RWPE2 (cell line): ENCODE results near the gene RPL28.

ENCODE experiments used
- ATAC-seq: fragments of 200-7000 bp; cut with Tn5 transposase; 3 replicates; pipeline ENCODE4 v1.9.1; 2021; ENCODE audit warnings: low read depth
- DNase-seq: peaks from one replicate; pipeline ENCODE4 v3.0.0-alpha.2; 2020; ENCODE audit warnings: low spot score
- H3K27ac ChIP-seq: fragments of 450-650 bp; 2 replicates; pipeline ENCODE4 v1.5.1; 2017; ENCODE audit warnings: mild to moderate bottlenecking; ENCODE audit not compliant: poor library complexity, severe bottlenecking
- H3K27me3 ChIP-seq: fragments of 250-450 bp; sonication (Bioruptor Pico); 2 replicates; pipeline ENCODE4 v1.5.1; 2021; ENCODE audit warnings: mild to moderate bottlenecking, moderate library complexity; ENCODE audit not compliant: insufficient read depth, poor library complexity, severe bottlenecking
- H3K36me3 ChIP-seq: fragments of 250-450 bp; sonication (Bioruptor Pico); 2 replicates; pipeline ENCODE4 v1.5.1; 2020; ENCODE audit warnings: low read depth, mild to moderate bottlenecking, moderate library complexity
- H3K4me1 ChIP-seq: fragments of 250-450 bp; sonication (Bioruptor Pico); 2 replicates; pipeline ENCODE4 v1.5.1; 2021; ENCODE audit warnings: mild to moderate bottlenecking, moderate library complexity; ENCODE audit not compliant: insufficient read depth, poor library complexity, severe bottlenecking
- H3K4me3 ChIP-seq: fragments of 250-450 bp; sonication (Bioruptor Pico); 2 replicates; pipeline ENCODE4 v1.5.1; 2021; ENCODE audit warnings: mild to moderate bottlenecking, moderate library complexity; ENCODE audit not compliant: severe bottlenecking
- H3K9me3 ChIP-seq: fragments of 250-450 bp; sonication (Bioruptor Pico); 2 replicates; pipeline ENCODE4 v1.5.1; 2021; ENCODE audit warnings: mild to moderate bottlenecking, moderate library complexity; ENCODE audit not compliant: severe bottlenecking
- TF ChIP-seq, protein P1 (sequence below): fragments of 450-650 bp; IDR thresholded peaks from one replicate; pipeline ENCODE4 v1.5.1; 2017; ENCODE audit warnings: mild to moderate bottlenecking, moderate library complexity; ENCODE audit not compliant: poor library complexity, severe bottlenecking

The RPL28 gene

DNA sequence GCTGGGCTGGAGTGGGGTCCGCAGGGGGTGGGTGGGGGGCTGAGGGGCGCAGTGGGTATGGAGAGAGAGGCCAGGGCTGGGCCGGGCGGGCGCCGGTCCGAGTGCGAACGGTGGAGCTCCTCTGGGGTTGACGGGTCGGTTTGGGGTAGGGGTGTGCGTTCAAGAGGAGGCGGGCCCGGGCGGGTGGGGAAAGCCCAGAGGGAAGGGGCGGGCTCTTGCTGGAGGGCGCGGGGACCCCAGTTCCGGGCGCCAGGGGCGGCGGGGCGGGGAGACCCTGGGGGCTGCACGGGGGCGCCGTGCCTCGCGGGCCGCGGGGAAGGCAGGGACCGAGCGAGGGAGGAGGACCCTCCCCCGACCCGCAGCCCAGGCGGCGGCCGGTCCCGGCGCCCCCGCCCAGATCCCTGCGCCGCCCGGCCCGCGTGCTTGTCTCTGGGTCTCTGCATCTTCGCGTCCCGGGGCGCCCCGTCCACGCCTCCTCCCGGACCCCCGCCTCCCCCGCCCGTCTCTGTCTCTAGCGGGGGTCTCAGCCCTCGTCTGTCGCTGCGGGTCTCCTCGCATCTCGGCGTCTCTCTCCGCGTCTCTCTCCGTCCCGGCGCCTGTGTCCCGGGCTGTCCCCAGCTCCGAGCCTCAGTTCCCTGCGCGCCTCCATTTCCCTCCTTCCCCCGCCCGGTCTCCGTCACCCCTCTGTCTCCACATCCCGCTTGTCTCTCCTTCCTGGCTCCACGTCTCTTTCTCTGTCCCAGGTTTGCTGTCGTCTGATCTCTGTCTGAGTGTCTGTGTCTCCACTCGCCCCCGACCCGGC, 65.6 kb downstream of the RPL28 start:
- no peak overlapping the region for H3K4me3 ChIP-seq
- DNase-seq = no peak
- peaks cover 18% of the 10 kb centered on the region for H3K27me3 ChIP-seq
- H3K4me1 ChIP-seq = peaks cover 3% of the 10 kb centered on the region
- no peak for ATAC-seq
- no peaks in the 10 kb centered on the region for H3K36me3 ChIP-seq
- H3K9me3 ChIP-seq = no peaks in the 10 kb centered on the region
- no peak overlapping the region for H3K27ac ChIP-seq
- TF ChIP-seq, protein P1, sequence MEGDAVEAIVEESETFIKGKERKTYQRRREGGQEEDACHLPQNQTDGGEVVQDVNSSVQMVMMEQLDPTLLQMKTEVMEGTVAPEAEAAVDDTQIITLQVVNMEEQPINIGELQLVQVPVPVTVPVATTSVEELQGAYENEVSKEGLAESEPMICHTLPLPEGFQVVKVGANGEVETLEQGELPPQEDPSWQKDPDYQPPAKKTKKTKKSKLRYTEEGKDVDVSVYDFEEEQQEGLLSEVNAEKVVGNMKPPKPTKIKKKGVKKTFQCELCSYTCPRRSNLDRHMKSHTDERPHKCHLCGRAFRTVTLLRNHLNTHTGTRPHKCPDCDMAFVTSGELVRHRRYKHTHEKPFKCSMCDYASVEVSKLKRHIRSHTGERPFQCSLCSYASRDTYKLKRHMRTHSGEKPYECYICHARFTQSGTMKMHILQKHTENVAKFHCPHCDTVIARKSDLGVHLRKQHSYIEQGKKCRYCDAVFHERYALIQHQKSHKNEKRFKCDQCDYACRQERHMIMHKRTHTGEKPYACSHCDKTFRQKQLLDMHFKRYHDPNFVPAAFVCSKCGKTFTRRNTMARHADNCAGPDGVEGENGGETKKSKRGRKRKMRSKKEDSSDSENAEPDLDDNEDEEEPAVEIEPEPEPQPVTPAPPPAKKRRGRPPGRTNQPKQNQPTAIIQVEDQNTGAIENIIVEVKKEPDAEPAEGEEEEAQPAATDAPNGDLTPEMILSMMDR = no peak

GRCh38 chr19:55451965-55452748, 66.4 kb downstream of the RPL28 start:
- Histone ChIP-seq H3K27me3 (peaks cover 18% of the 10 kb centered on the region), H3K36me3 (no peaks in the 10 kb centered on the region), H3K27ac (no peak overlapping the region), H3K4me3 (no peak overlapping the region), H3K4me1 (no peaks in the 10 kb centered on the region), H3K9me3 (no peaks in the 10 kb centered on the region)
- peak; percentile 62 for DNase-seq
- no peak for ATAC-seq
- TF ChIP-seq, protein P1 = no peak
